Gastroesophageal sphincter (tissue), 3 donors: ENCODE data around the gene SCN11A.

Source experiments
- CTCF ChIP-seq, 4 experiments: fragments of 200-600 bp in 2 of 4; fragments of 450-650 bp in 2 of 4; sonication (generic) in 1 of 4; IDR thresholded peaks; one replicate each; pipeline ENCODE4 v1.5.1; 2017 to 2019; ENCODE audit warnings: antibody characterized with exemption in 4 of 4, mild to moderate bottlenecking in 2 of 4, moderate library complexity in 2 of 4
- POLR2A ChIP-seq, 2 donors: fragments of 450-650 bp; IDR thresholded peaks; one replicate each; pipeline ENCODE4 v1.6.1; 2017; ENCODE audit warnings: antibody characterized with exemption in 2 of 2, mild to moderate bottlenecking in 2 of 2, moderate library complexity in 1 of 2

- TF ChIP-seq POLR2A (IDR thresholded peaks at IDR 0.05), result no peak
- TF ChIP-seq CTCF (IDR thresholded peaks at IDR 0.05), result no peak
Observed at GRCh38 chr3:39029556-39029955, 22.2 kb downstream of the SCN11A start.
